K562 (cell line): ENCODE data around the gene ABCA13. TPM values are rescaled to one million over a fixed set of nuclear protein-coding genes. Genes with fewer than 3 reads are reported as not detected.

Source experiments
- ATAC-seq: fragments of 200-7000 bp; cut with Tn5 transposase; 3 replicates; pipeline ENCODE4 v1.9.1; 2020; ENCODE audit warnings: moderate library complexity
- BruUV-seq: library from RNA; stranded (reverse); fragments of 400-500 nt; replicated peaks from 2 replicates; lab custom pipeline; 2021; lab: Mats Ljungman, UMichigan
- CTCF ChIA-PET: fragments of 300-600 bp; formaldehyde crosslinking; extraction: SDS; loops from one replicate; lab custom pipeline; 2021; ENCODE audit warnings: low intra/inter-chr PET ratio; lab: Yijun Ruan, JAX
- POLR2A ChIA-PET: fragments of 300-600, 350-650 bp; sonication (Branson Sonifier 250); formaldehyde crosslinking; extraction: SDS; loops from one replicate; lab custom pipeline; 2021; ENCODE audit warnings: antibody characterized with exemption, inconsistent platforms; lab: Yijun Ruan, JAX
- DNase-seq, 4 experiments: peaks; one replicate each; pipeline versions ENCODE4 v3.0.0 to v3.0.0-alpha.2; 2011 to 2018; ENCODE audit warnings: low spot score in 3 of 4, mixed read lengths in 3 of 4; ENCODE audit errors: extremely low read depth in 1 of 4
- FAIRE-seq: peaks from 2 replicates; lab custom pipeline; 2011; peaks lifted over from hg19 to GRCh38; lab: Jason Lieb, UNC
- H2AFZ ChIP-seq: 2 replicates; pipeline ENCODE4 v1.6.0; 2011; ENCODE audit warnings: low read depth, low read length, control low read depth, inconsistent platforms
- H3K27ac ChIP-seq: fragments of 200-600 bp; 3 replicates; pipeline ENCODE4 v1.8.0; 2011; ENCODE audit warnings: low read depth, mild to moderate bottlenecking, control low read depth, inconsistent platforms, low read length, moderate library complexity, mixed read lengths; ENCODE audit errors: extremely low read depth
- H3K27me3 ChIP-seq, 2 experiments: fragments of 300-600 bp in 1 of 2; 2 replicates in 1 of 2; 3 replicates in 1 of 2; pipeline versions ENCODE4 v1.6.0 to v1.8.0; 2011; ENCODE audit warnings: inconsistent platforms in 2 of 2, low read length in 2 of 2, mild to moderate bottlenecking in 1 of 2, mixed read lengths in 1 of 2, moderate library complexity in 1 of 2; ENCODE audit not compliant: control insufficient read depth in 2 of 2, insufficient read depth in 2 of 2
- H3K36me3 ChIP-seq: fragments of 300-600 bp; 3 replicates; pipeline ENCODE4 v1.8.0; 2011; ENCODE audit warnings: mild to moderate bottlenecking, low read length, inconsistent platforms; ENCODE audit not compliant: control insufficient read depth, insufficient read depth
- H3K4me1 ChIP-seq, 2 experiments: fragments of 200-600 bp in 1 of 2; replicated peaks in 1 of 2; 2 replicates in 1 of 2; 3 replicates in 1 of 2; pipeline versions ENCODE4 v1.5.1 to v1.8.0; 2011; ENCODE audit warnings: inconsistent platforms in 2 of 2, low read length in 2 of 2, mild to moderate bottlenecking in 1 of 2, mixed read lengths in 1 of 2, moderate library complexity in 1 of 2; ENCODE audit not compliant: control insufficient read depth in 2 of 2, insufficient read depth in 2 of 2
- H3K4me2 ChIP-seq: 2 replicates; pipeline ENCODE4 v1.6.1; 2011; ENCODE audit warnings: low read length, control low read depth, inconsistent platforms, mixed read lengths; ENCODE audit not compliant: insufficient read depth
- H3K4me3 ChIP-seq: fragments of 200-600 bp; sonication (generic), shearing (Covaris generic); 2 replicates; pipeline ENCODE4 v1.5.1; 2016; ENCODE audit warnings: control low read depth, inconsistent platforms
- H3K79me2 ChIP-seq: fragments of 200-600 bp; 3 replicates; pipeline ENCODE4 v1.8.0; 2011; ENCODE audit warnings: low read length, inconsistent platforms; ENCODE audit not compliant: control insufficient read depth, insufficient read depth
- H3K9ac ChIP-seq, 2 experiments: 2 replicates each; pipeline versions ENCODE4 v1.6.0 to v1.6.1; 2011; ENCODE audit warnings: low read depth in 2 of 2, low read length in 2 of 2, control low read depth in 1 of 2, inconsistent platforms in 1 of 2, mild to moderate bottlenecking in 1 of 2, mixed read lengths in 1 of 2; ENCODE audit not compliant: insufficient read depth in 1 of 2
- H3K9me1 ChIP-seq: one replicate; pipeline ENCODE4 v1.6.0; 2011; ENCODE audit warnings: inconsistent platforms, mild to moderate bottlenecking, low read length, moderate library complexity; ENCODE audit not compliant: control insufficient read depth, insufficient read depth
- H3K9me3 ChIP-seq: replicated peaks from 2 replicates; pipeline ENCODE4 v1.5.1; 2011; ENCODE audit warnings: low read depth, low read length, inconsistent platforms; ENCODE audit not compliant: control insufficient read depth, insufficient read depth
- H4K20me1 ChIP-seq: replicated peaks from 2 replicates; pipeline ENCODE4 v1.6.1; 2011; ENCODE audit warnings: low read length, inconsistent platforms, mixed read lengths; ENCODE audit not compliant: control insufficient read depth, insufficient read depth
- E2F8 ChIP-seq: fragments of 450-650 bp; IDR thresholded peaks from 2 replicates; pipeline ENCODE4 v1.7.1; 2018; ENCODE audit warnings: mild to moderate bottlenecking, low read depth; ENCODE audit not compliant: partially characterized antibody
- IFI16 ChIP-seq: fragments of 250-450 bp; sonication (Bioruptor Pico); IDR thresholded peaks from 2 replicates; pipeline ENCODE4 v2.1.2; 2022; ENCODE audit warnings: mild to moderate bottlenecking, inconsistent platforms
- NEUROD1 ChIP-seq: fragments of 150-350 bp; IDR thresholded peaks from 2 replicates; pipeline ENCODE4 v1.6.1; 2014; ENCODE audit warnings: borderline replicate concordance, low read length, low read depth; ENCODE audit not compliant: partially characterized antibody
- ZNF280B ChIP-seq: fragments of 250-450 bp; sonication (Bioruptor Pico); IDR thresholded peaks from 2 replicates; pipeline ENCODE4 v1.5.1; 2021; ENCODE audit warnings: mild to moderate bottlenecking
- ZNF584 ChIP-seq: fragments of 200-800 bp; sonication (Bioruptor generic); IDR thresholded peaks from 2 replicates; pipeline ENCODE4 v1.6.1; 2016; ENCODE audit warnings: low read depth, mild to moderate bottlenecking, missing genetic modification characterization, missing compliant biosample characterization
- ZNF644 ChIP-seq: fragments of 200-800 bp; sonication (Bioruptor generic); IDR thresholded peaks from 2 replicates; pipeline ENCODE4 v1.6.1; 2016; ENCODE audit warnings: low read depth, missing genetic modification characterization, missing compliant biosample characterization
- WGBS: fragments of 100-300 bp; shearing (Covaris generic); methylation state at CpG from one replicate; pipeline ENCODE4 v1.1.6; 2016; ENCODE audit warnings: low coverage, mixed read lengths; ENCODE audit not compliant: insufficient coverage; ENCODE audit errors: missing lambda C conversion rate; 5-methylcytosine and 5-hydroxymethylcytosine counted together
- in situ Hi-C: fragments of 300-500 bp; cut with MboI; formaldehyde crosslinking; loops from 4 replicates; pipeline ENCODE4 v1.15.0; 2018; ENCODE audit warnings: inconsistent platforms, mixed read lengths
- intact Hi-C: fragments of 100-400 bp; cut with micrococcal nuclease; formaldehyde crosslinking; loops from 2 replicates; pipeline ENCODE4 v1.14.2; 2022
- polyA plus RNA-seq, 8 experiments: library from polyadenylated mRNA; depleted of rRNA in 4 of 8; stranded (reverse) in 5 of 8; unstranded in 3 of 8; fragments of >200 nt; fragmentation: Nextera tagmentation in 2 of 8; fragmentation: Illumina TruSeq in 1 of 8; extraction: Ambion mirVana in 2 of 8; extraction: Trizol in 1 of 8; gene quantifications; 2 replicates each; pipeline versions ENCODE4 v1.2.1 to v1.2.3, GENCODE V29; 2011 to 2014; ENCODE audit warnings: inconsistent platforms in 1 of 8, missing spikeins in 1 of 8
- total RNA-seq, 7 experiments: library from RNA; depleted of rRNA in 6 of 7; stranded (reverse); fragments of >200 nt in 6 of 7; fragmentation: Illumina TruSeq in 2 of 7; extraction: Trizol in 2 of 7; gene quantifications; 2 replicates each; pipeline versions ENCODE4 v1.2.1 to v1.2.3, GENCODE V29; 2011 to 2021; ENCODE audit warnings: low replicate concordance in 1 of 7
- TF ChIP-seq, protein P1 (sequence below): IDR thresholded peaks from 3 replicates; pipeline ENCODE4 v1.6.1; 2011; ENCODE audit warnings: borderline replicate concordance, mild to moderate bottlenecking, moderate library complexity; ENCODE audit not compliant: insufficient read length; ENCODE audit errors: extremely low read depth

The ABCA13 gene
- total and polyA plus RNA-seq, 9 of the 15 experiments (the other 6 are each of a cell fraction or from before 2014, with no cell fraction given) = 0.14 to 1.5 (median 0.38) TPM

GRCh38 chr7:48245751-48246472 is 74.7 kb downstream of the ABCA13 start:
- TF ChIP-seq ZNF644 (tag) (no peak), ZNF584 (no peak), E2F8 (no peak), NEUROD1 (no peak), IFI16 (CRISPR knock-in tag) (no peak), ZNF280B (CRISPR knock-in tag) (no peak)
- TF ChIP-seq, protein P1, sequence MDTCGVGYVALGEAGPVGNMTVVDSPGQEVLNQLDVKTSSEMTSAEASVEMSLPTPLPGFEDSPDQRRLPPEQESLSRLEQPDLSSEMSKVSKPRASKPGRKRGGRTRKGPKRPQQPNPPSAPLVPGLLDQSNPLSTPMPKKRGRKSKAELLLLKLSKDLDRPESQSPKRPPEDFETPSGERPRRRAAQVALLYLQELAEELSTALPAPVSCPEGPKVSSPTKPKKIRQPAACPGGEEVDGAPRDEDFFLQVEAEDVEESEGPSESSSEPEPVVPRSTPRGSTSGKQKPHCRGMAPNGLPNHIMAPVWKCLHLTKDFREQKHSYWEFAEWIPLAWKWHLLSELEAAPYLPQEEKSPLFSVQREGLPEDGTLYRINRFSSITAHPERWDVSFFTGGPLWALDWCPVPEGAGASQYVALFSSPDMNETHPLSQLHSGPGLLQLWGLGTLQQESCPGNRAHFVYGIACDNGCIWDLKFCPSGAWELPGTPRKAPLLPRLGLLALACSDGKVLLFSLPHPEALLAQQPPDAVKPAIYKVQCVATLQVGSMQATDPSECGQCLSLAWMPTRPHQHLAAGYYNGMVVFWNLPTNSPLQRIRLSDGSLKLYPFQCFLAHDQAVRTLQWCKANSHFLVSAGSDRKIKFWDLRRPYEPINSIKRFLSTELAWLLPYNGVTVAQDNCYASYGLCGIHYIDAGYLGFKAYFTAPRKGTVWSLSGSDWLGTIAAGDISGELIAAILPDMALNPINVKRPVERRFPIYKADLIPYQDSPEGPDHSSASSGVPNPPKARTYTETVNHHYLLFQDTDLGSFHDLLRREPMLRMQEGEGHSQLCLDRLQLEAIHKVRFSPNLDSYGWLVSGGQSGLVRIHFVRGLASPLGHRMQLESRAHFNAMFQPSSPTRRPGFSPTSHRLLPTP = no peak
- WGBS = under 1% methylated on average over 9 of the region's 9 CpGs
- Histone ChIP-seq H3K9ac (no peak overlapping the region), H3K9me3 (no peaks in the 10 kb centered on the region), H3K36me3 (no peaks in the 10 kb centered on the region), H3K4me1 (no peaks in the 10 kb centered on the region), H2AFZ (no peak overlapping the region), H3K4me3 (no peak overlapping the region), H3K4me2 (no peak overlapping the region), H3K79me2 (no peaks in the 10 kb centered on the region), H3K27me3 (no peaks in the 10 kb centered on the region), H4K20me1 (no peaks in the 10 kb centered on the region), H3K27ac (no peak overlapping the region), H3K9me1 (no peaks in the 10 kb centered on the region)
- BruUV-seq = no TSS peak
- POLR2A ChIA-PET = interaction anchor here (0.7 kb wide), 1 partner anchor 862 kb away, joined by 3 read pairs; no protein-coding TSS in a partner anchor
- CTCF ChIA-PET = no interaction called here
- intact Hi-C loops = no loop called here
- FAIRE-seq = no peak
- in situ Hi-C loops = no loop called here
- ATAC-seq = no peak
- no peak for DNase-seq
